Measurements from ENCODE around the gene SLC25A13.

SLC25A13 gene

GRCh38 chr7:96330193-96330592 is 8.3 kb upstream of the SLC25A13 start:
- no peak for TF ChIP-seq SIN3A (IDR thresholded peaks at IDR 0.05; ENCODE audit: borderline replicate concordance, insufficient read depth, low read length)
- no peak for TF ChIP-seq FOXP2 (optimal IDR thresholded peaks at IDR 0.05; ENCODE audit: borderline replicate concordance, extremely low read depth, extremely low read length, insufficient read depth)
- no peak for TF ChIP-seq TAF1 (IDR thresholded peaks at IDR 0.05; ENCODE audit: borderline replicate concordance, insufficient read depth, low read length)
- TF ChIP-seq, protein P1, sequence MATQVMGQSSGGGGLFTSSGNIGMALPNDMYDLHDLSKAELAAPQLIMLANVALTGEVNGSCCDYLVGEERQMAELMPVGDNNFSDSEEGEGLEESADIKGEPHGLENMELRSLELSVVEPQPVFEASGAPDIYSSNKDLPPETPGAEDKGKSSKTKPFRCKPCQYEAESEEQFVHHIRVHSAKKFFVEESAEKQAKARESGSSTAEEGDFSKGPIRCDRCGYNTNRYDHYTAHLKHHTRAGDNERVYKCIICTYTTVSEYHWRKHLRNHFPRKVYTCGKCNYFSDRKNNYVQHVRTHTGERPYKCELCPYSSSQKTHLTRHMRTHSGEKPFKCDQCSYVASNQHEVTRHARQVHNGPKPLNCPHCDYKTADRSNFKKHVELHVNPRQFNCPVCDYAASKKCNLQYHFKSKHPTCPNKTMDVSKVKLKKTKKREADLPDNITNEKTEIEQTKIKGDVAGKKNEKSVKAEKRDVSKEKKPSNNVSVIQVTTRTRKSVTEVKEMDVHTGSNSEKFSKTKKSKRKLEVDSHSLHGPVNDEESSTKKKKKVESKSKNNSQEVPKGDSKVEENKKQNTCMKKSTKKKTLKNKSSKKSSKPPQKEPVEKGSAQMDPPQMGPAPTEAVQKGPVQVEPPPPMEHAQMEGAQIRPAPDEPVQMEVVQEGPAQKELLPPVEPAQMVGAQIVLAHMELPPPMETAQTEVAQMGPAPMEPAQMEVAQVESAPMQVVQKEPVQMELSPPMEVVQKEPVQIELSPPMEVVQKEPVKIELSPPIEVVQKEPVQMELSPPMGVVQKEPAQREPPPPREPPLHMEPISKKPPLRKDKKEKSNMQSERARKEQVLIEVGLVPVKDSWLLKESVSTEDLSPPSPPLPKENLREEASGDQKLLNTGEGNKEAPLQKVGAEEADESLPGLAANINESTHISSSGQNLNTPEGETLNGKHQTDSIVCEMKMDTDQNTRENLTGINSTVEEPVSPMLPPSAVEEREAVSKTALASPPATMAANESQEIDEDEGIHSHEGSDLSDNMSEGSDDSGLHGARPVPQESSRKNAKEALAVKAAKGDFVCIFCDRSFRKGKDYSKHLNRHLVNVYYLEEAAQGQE (IDR thresholded peaks at IDR 0.05; ENCODE audit: insufficient read depth in 1 of 2, low read depth in 2 of 2, low read length in 2 of 2), result no peak
- no peak for TF ChIP-seq POLR2AphosphoS5 (IDR thresholded peaks at IDR 0.05; ENCODE audit: low read depth, low read length)

GRCh38 chr7:96329241-96329640 is 7.3 kb upstream of the SLC25A13 start:
- TF ChIP-seq POLR2AphosphoS5 (IDR thresholded peaks at IDR 0.05; ENCODE audit: low read depth, low read length) (no peak), SIN3A (IDR thresholded peaks at IDR 0.05; ENCODE audit: borderline replicate concordance, insufficient read depth, low read length) (no peak), TAF1 (IDR thresholded peaks at IDR 0.05; ENCODE audit: borderline replicate concordance, insufficient read depth, low read length) (no peak), FOXP2 (optimal IDR thresholded peaks at IDR 0.05; ENCODE audit: borderline replicate concordance, extremely low read depth, extremely low read length, insufficient read depth) (no peak)
- TF ChIP-seq, protein P1 (IDR thresholded peaks at IDR 0.05; ENCODE audit: insufficient read depth in 1 of 2, low read depth in 2 of 2, low read length in 2 of 2), result no peak

- TF ChIP-seq TAF1 (IDR thresholded peaks at IDR 0.05; ENCODE audit: borderline replicate concordance, insufficient read depth, low read length), result no peak
- no peak for TF ChIP-seq FOXP2 (optimal IDR thresholded peaks at IDR 0.05; ENCODE audit: borderline replicate concordance, extremely low read depth, extremely low read length, insufficient read depth)
- no peak for TF ChIP-seq SIN3A (IDR thresholded peaks at IDR 0.05; ENCODE audit: borderline replicate concordance, insufficient read depth, low read length)
Observed at GRCh38 chr7:96328016-96328415, 6.1 kb upstream of the SLC25A13 start.

- TF ChIP-seq, protein P1 (IDR thresholded peaks at IDR 0.05; ENCODE audit: insufficient read depth in 1 of 2, low read depth in 2 of 2, low read length in 2 of 2), result no peak
- TF ChIP-seq POLR2AphosphoS5 (IDR thresholded peaks at IDR 0.05; ENCODE audit: low read depth, low read length), result no peak
- no peak for TF ChIP-seq TAF1 (IDR thresholded peaks at IDR 0.05; ENCODE audit: borderline replicate concordance, insufficient read depth, low read length)
- TF ChIP-seq FOXP2 (optimal IDR thresholded peaks at IDR 0.05; ENCODE audit: borderline replicate concordance, extremely low read depth, extremely low read length, insufficient read depth), result no peak
- no peak for TF ChIP-seq SIN3A (IDR thresholded peaks at IDR 0.05; ENCODE audit: borderline replicate concordance, insufficient read depth, low read length)
Observed at GRCh38 chr7:96327429-96327828, 5.5 kb upstream of the SLC25A13 start.

GRCh38 chr7:96322847-96323461 is 1.1 kb upstream of the SLC25A13 start:
- TF ChIP-seq FOXP2 (optimal IDR thresholded peaks at IDR 0.05; ENCODE audit: borderline replicate concordance, extremely low read depth, extremely low read length, insufficient read depth) (no peak), POLR2AphosphoS5 (IDR thresholded peaks at IDR 0.05; ENCODE audit: low read depth, low read length) (no peak), SIN3A (IDR thresholded peaks at IDR 0.05; ENCODE audit: borderline replicate concordance, insufficient read depth, low read length) (no peak), TAF1 (IDR thresholded peaks at IDR 0.05; ENCODE audit: borderline replicate concordance, insufficient read depth, low read length) (no peak)
- TF ChIP-seq, protein P1 (IDR thresholded peaks at IDR 0.05; ENCODE audit: insufficient read depth in 1 of 2, low read depth in 2 of 2, low read length in 2 of 2), result no peak

Measured in PFSK-1 (cell line).